Activated B cell treated with CpG ODN at 0.5 μM for 24 hours (primary cell): ENCODE data around the gene PCSK5. TPM values are rescaled to one million over a fixed set of nuclear protein-coding genes. Genes with fewer than 3 reads are reported as not detected.

Experiments
- ATAC-seq: fragments of 200-7000 bp; cut with Tn5 transposase; one replicate; pipeline ENCODE4 v1.10.0; 2021; ENCODE audit warnings: low read depth, mild to moderate bottlenecking, moderate library complexity
- CTCF ChIA-PET: fragments of 350-600 bp; sonication (Branson Sonifier 250); formaldehyde crosslinking; loops from one replicate; lab custom pipeline; 2021; ENCODE audit warnings: antibody characterized with exemption; lab: Charles Lee
- POLR2A ChIA-PET: fragments of 350-600 bp; sonication (Branson Sonifier 250); formaldehyde crosslinking; loops from one replicate; lab custom pipeline; 2021; ENCODE audit warnings: antibody characterized with exemption; lab: Charles Lee
- DNase-seq: peaks from one replicate; pipeline ENCODE4 v3.0.0; 2022
- H3K27ac Mint-ChIP-seq: one replicate; pipeline ENCODE4 v1.8.0; 2020; ENCODE audit warnings: mixed read lengths
- H3K27me3 Mint-ChIP-seq: one replicate; pipeline ENCODE4 v1.8.0; 2021; ENCODE audit warnings: mixed read lengths
- H3K36me3 Mint-ChIP-seq: one replicate; pipeline ENCODE4 v1.8.0; 2021; ENCODE audit warnings: low read depth, mixed read lengths
- H3K4me1 Mint-ChIP-seq: one replicate; pipeline ENCODE4 v1.8.0; 2021; ENCODE audit warnings: mixed read lengths
- H3K4me3 Mint-ChIP-seq: one replicate; pipeline ENCODE4 v1.8.0; 2020; ENCODE audit warnings: mild to moderate bottlenecking, mixed read lengths
- H3K9me3 Mint-ChIP-seq: one replicate; pipeline ENCODE4 v1.8.0; 2020; ENCODE audit warnings: mixed read lengths
- CTCF ChIP-seq: fragments of 200-600 bp; IDR thresholded peaks from one replicate; pipeline ENCODE4 v1.8.0; 2022; ENCODE audit warnings: antibody characterized with exemption, mild to moderate bottlenecking
- intact Hi-C: fragments of 100-400 bp; cut with micrococcal nuclease; formaldehyde crosslinking; loops from one replicate; pipeline ENCODE4 v1.15.1; 2024
- total RNA-seq: library from RNA; stranded (reverse); gene quantifications from 2 replicates; pipeline ENCODE4 v1.2.3, GENCODE V29; 2022

The PCSK5 gene
- total RNA-seq, 1 donor from 2014 or later, result not detected

GRCh38 chr9:76365028-76365427 is 474.6 kb downstream of the PCSK5 start:
- Mint-ChIP-seq H3K27me3 (peaks cover 3% of the 10 kb centered on the region), H3K9me3 (no peaks in the 10 kb centered on the region), H3K36me3 (no peaks in the 10 kb centered on the region), H3K27ac (no peak overlapping the region), H3K4me3 (no peak overlapping the region), H3K4me1 (no peaks in the 10 kb centered on the region)
- POLR2A ChIA-PET, result no interaction called here
- ATAC-seq, result no peak
- CTCF ChIA-PET, result no interaction called here
- DNase-seq, result no peak
- no peak for TF ChIP-seq CTCF
- intact Hi-C loops, result no loop called here

GRCh38 chr9:76366275-76366674 is 475.8 kb downstream of the PCSK5 start:
- ATAC-seq (no peak), DNase-seq (no peak)
- H3K27ac Mint-ChIP-seq, result no peak overlapping the region
- no peak for TF ChIP-seq CTCF
- peaks cover 3% of the 10 kb centered on the region for H3K27me3 Mint-ChIP-seq
- ChIA-PET CTCF (no interaction called here), POLR2A (no interaction called here)
- H3K9me3 Mint-ChIP-seq, result no peaks in the 10 kb centered on the region
- intact Hi-C loops, result no loop called here
- H3K4me3 Mint-ChIP-seq, result no peak overlapping the region
- no peaks in the 10 kb centered on the region for H3K36me3 Mint-ChIP-seq
- H3K4me1 Mint-ChIP-seq, result no peaks in the 10 kb centered on the region

- H3K27ac Mint-ChIP-seq, result no peak overlapping the region
- no peak for ATAC-seq
- H3K27me3 Mint-ChIP-seq, result peaks cover 3% of the 10 kb centered on the region
- H3K4me3 Mint-ChIP-seq, result no peak overlapping the region
- H3K4me1 Mint-ChIP-seq, result no peaks in the 10 kb centered on the region
- H3K9me3 Mint-ChIP-seq, result no peaks in the 10 kb centered on the region
- intact Hi-C loops, result no loop called here
- ChIA-PET POLR2A (no interaction called here), CTCF (no interaction called here)
- TF ChIP-seq CTCF, result no peak
- no peak for DNase-seq
- no peaks in the 10 kb centered on the region for H3K36me3 Mint-ChIP-seq
These were observed 479.1 kb downstream of the PCSK5 start for GRCh38 chr9:76369583-76369982.

- intact Hi-C loops, result no loop called here
- H3K27ac Mint-ChIP-seq, result no peak overlapping the region
- ATAC-seq, result no peak
- H3K27me3 Mint-ChIP-seq, result peaks cover 3% of the 10 kb centered on the region
- H3K36me3 Mint-ChIP-seq, result no peaks in the 10 kb centered on the region
- no peaks in the 10 kb centered on the region for H3K4me1 Mint-ChIP-seq
- no peak for TF ChIP-seq CTCF
- no peak for DNase-seq
- ChIA-PET CTCF (no interaction called here), POLR2A (no interaction called here)
- no peaks in the 10 kb centered on the region for H3K9me3 Mint-ChIP-seq
- H3K4me3 Mint-ChIP-seq, result no peak overlapping the region
These were observed 480.0 kb downstream of the PCSK5 start for GRCh38 chr9:76370396-76371023.

- no peak overlapping the region for H3K4me3 Mint-ChIP-seq
- intact Hi-C loops, result no loop called here
- CTCF ChIA-PET, result no interaction called here
- ATAC-seq, result no peak
- TF ChIP-seq CTCF, result no peak
- peaks cover 3% of the 10 kb centered on the region for H3K27me3 Mint-ChIP-seq
- POLR2A ChIA-PET, result no interaction called here
- no peak overlapping the region for H3K27ac Mint-ChIP-seq
- H3K36me3 Mint-ChIP-seq, result no peaks in the 10 kb centered on the region
- H3K9me3 Mint-ChIP-seq, result no peaks in the 10 kb centered on the region
- no peak for DNase-seq
- no peaks in the 10 kb centered on the region for H3K4me1 Mint-ChIP-seq
These were observed 481.4 kb downstream of the PCSK5 start for GRCh38 chr9:76371901-76372300.
